AG20443 (cell line): ENCODE measurements around the gene PEAK3.
A peak's percentile ranks its signal among the peaks of the same experiment; 100 is the strongest.
"Not testable (repeated sequence)": the region's sequence is repeated elsewhere in the genome, so short reads cannot be mapped to it uniquely, and the experiment has no call there.

Experiments used
- DNase-seq: peaks from one replicate; pipeline ENCODE4 v3.0.0; 2012; ENCODE audit warnings: low spot score, mixed read lengths

Gene PEAK3

DNA sequence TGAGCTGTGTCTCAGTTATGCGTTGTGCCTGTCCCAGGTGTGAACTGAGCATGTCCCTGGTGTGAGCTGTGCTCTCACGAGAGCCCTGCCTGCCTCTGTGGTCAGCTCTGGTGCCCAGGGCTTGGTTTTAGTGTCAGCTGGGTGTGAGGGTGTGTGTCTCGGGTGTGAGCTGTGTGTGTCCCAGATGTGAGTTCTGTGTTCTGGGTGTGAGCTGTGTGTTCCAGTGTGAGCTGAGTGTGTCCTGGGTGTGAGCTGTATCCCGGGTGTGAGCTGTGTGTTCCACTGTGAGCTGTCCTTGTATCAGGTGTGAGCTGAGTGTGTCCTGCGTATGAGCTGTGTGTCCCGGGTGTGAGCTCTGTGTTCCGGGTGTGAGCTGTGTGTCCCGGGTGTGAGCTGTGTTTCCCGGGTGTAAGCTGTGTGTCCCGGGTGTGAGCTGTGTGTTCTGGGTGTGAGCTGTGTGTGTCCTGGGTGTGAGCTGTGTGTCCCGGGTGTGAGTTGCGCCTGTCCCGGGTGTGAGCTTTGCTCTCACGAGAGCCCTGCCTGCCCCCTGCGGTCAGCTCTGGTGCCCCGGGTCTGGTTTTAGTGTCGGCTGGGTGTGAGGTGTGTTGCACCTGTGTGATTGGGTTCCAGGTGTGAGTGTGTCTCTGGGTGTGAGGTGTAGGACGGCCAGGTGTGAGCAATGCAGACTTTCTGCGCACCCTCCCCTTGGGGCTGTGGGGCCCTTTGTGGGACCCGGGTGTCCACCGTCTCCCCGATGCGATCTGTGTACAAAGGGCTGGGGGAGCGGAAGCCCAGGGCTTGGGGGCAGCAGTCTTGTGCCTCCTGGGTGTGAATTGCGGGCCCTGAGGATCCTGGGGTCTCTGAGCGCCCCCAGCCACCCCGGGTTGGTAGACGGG, 7.1 kb upstream of the PEAK3 start:
- no peak for DNase-seq

DNA sequence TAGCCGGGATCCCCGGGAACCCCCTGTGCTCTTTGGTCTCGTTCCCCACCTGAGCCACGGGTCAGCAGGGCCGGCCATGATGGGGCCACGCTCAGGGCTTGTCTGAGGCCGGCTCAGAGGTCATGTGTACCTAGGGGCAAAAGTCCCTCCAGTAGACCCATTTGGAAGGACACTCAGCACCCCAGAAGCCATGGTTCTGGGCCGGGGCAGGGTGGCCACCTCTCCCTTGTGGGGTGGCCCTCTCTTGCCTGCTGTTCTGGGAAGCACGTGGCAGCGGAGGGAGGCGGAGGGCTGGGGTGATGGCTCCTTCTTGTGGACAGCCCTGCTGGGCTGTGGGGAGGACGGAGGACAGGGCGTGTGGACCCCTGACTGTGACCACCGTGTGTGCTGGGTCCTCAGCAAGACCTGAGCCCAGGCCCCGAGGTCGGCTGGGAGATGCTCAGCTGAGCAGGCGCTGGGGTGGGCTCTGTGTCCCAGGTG, 6.4 kb upstream of the PEAK3 start:
- DNase-seq, result no peak

DNA sequence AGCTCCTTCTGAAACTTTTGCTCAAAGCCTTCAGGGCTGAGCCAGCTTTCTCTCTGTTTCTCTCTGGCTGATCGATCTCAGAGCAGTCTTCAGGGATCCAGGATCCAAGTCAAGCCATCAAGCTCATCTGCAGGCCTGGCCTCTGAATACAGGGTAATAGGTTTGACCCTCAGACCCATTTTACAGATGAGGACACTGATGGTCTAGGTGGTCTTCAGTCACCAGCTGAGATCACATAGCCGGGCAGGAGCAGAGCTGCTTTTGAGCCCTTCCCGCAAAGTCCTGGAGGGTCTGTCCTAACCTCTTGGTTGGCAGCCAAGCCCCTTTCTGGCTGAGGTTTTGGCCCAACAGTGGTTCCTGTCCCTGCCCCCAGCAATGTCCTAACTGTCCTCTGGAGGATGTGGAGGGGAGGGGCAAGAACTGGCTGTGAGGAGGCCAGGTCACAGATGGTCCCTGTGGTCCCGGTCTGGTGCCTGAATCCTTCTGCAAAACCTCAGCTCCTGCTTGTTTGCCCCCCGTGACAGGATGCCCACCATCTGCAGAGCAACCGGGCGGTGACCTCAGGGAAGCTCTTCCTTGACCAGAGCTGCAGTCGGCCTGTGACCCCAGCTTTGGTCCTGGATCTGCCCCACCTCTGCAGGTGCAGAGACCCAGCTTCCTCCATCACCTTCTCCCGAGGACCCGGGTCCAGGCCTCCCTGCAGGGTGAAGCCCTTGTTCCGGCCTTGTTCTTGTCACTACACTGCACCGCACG, 5.8 kb upstream of the PEAK3 start:
- no peak for DNase-seq

DNA sequence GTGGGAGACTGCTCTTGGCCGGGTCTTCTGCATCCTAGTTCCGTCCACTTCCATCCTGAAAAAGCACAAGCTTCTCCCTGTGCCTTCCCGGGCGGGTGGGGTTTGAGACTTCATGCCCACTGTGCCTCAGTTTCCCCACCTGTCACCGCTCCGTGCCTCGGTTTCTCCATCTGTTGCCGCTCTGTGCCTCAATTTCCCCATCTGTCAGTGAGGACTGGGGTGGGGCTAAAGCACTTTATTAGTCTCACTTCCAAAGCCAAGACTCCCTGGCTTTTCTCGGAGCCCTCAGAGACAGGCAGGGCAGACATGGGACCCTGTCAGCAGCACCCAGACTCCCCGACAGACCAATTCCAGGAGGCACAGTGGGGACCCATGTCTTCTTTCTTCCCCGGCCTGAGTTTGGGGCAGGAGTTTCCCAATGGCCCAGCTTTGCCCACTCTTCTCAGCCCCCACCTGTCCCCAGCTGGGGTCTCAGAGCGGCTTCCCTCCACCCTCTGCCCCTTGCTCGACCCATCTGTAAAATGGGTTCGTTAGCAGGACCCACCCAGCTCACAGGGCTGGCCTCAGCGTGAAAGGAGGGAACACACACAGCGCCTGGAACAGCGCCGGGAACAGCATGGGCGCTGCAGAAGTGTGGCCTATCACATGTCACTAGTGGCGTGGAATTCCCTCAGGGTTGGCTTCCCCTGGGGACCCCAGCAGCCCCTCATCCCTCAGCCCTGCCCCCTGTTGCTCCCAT, 4.6 kb upstream of the PEAK3 start:
- DNase-seq, result no peak

DNA sequence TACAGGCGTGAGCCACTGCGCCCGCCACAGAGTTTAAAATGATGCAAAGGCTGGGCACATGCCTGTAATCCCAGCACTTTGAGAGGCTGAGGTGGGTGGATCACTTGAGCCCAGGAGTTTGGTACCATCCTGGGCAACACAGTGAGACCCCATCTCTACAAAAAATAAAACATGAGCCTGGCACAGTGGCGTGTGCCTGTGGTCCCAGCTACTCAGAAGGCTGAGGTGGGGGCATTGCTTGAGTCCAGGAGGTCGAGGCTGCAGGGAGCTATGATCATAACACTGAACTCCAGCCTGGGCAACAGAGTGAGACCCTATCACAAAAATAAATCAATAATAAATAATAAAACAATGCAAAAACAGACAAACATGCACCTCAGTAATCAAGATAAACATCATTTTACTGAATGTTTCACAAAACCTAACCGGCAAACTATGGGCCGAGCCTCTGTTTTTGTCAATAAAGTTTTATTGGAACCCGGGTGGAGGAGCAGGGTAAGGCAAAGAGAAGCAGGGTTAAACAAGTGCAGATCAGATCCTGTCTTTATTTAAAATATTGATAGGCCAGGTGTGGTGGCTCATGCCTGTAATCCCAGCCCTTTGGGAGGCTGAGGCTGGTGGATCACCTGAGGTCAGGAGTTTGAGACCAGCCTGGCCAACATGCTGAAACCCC, 2.0 kb upstream of the PEAK3 start:
- no peak for DNase-seq

DNA sequence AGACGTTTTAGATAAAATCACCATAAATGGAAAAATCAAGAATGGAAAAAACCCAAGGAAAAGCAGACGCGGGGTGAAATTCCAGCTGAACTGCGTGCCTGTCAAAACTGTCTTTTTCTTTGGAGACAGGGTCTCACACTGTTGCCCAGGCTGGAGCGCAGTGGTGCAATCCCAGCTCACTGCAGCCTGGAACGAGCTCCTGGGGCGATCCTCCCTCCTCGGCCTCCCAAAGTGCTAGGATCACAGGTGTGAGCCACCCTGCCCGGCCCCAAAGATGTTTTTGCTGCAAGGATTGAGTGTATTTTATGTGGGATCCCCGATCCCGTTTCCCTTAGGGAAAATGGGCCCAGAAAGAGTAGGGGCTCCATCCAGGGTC, 875 bp upstream of the PEAK3 start:
- no peak for DNase-seq

DNA sequence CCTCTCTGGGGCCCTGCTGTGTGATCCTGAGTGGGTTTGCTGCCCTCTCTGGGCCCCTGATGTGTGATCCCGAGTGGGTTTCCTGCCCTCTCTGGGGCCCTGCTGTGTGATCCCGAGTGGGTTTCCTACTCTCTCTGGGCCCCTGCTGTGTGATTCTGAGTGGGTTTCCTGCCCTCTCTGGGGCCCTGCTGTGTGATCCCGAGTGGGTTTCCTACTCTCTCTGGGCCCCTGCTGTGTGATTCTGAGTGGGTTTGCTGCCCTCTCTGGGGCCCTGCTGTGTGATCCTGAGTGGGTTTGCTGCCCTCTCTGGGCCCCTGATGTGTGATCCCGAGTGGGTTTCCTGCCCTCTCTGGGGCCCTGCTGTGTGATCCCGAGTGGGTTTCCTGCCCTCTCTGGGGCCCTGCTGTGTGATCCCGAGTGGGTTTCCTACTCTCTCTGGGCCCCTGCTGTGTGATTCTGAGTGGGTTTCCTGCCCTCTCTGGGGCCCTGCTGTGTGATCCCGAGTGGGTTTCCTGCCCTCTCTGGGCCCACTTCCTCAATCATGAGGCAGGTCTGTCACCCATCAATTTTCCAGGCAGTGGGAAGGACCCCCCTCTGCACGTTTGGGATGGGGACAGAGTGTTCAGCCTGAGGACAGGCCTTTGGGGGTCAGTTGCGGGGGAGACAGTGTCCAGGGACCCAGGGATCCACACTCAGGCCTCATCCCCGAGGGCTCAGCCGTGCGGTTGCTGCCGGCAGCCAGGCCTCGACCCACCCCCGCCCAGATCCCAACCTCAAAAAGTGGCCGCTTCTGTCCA, 512 bp downstream of the PEAK3 start:
- DNase-seq, result not testable (repeated sequence)

DNA sequence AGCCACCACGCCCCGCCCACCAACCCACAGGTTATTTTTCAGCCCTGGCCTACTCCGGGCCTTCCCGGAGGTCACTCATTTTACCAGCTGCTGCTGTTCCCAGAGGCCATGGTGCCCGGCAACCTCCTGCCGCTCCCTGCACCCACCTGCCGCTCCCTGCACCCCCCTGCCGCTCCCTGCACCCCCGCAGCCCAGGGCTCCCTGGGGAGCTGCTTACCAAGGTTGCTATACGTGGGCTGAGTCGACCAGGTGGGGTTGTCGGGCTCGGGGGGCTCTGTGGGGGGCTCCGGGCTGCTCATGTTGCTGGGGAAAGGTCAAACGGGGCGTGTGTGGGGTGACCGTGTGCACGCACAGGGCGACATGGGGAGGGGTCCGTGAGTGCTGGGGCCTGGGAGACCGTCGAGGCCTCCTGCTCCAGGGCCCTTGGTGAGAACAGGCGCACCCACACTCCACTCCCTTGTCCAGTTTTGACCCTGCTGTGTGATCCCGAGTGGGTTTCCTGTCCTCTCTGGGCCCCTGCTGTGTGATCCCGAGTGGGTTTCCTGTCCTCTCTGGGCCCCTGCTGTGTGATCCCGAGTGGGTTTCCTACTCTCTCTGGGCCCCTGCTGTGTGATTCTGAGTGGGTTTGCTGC, 1.2 kb downstream of the PEAK3 start:
- DNase-seq, result no peak

DNA sequence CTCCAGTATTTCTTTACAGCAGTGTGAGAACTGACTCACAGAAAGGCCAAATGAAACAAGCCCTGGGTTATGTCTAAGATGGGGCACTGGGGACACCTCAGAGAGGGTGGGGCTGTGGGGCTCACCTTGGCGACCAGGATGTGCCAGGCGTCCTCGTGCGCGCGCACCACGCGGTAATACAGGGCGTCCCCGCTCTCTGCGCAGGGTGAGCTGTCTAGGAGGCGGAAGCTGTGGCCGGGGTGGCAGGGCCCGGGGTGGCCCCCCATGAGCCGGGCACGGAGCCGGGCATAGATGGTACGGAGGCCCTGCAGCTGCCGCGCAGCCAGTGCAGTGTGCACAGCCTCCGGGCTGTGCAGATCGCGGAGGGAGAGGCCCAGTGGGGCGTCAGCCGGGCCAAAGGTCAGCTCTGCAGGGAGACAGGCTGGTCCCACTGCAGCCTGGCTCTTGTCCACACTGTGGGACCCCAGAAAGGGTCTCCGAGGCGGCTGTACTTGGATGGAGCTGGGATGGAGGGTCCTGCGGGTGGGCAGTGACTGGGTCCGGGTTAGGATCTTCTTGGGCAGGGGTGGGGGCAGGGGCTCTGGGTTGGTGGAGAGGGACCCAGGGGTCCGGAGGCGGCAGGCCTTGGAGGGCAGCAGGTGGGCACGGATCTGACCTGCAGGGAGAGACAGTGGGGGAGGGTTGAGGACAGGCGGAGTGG, 3.4 kb downstream of the PEAK3 start:
- DNase-seq, result no peak

DNA sequence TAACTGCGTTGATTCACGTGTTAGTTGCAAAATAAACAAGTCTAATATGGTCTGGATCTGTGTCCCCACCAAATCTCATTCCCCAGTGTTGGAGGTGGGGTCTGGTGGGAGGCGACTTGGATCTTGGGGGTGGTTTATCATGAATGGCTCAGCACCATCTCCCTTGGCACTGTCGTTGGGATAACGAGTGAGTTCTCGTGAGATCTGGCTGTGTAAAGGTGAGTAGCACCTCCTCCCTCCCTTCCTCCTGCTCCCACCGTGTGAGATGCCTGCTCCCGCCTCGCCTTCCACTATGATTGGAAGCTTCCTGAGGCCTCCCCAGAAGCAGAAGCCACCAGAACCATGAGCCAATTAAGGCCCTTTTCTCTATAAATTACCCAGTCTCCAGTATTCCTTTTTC, 4.8 kb downstream of the PEAK3 start:
- no peak for DNase-seq

DNA sequence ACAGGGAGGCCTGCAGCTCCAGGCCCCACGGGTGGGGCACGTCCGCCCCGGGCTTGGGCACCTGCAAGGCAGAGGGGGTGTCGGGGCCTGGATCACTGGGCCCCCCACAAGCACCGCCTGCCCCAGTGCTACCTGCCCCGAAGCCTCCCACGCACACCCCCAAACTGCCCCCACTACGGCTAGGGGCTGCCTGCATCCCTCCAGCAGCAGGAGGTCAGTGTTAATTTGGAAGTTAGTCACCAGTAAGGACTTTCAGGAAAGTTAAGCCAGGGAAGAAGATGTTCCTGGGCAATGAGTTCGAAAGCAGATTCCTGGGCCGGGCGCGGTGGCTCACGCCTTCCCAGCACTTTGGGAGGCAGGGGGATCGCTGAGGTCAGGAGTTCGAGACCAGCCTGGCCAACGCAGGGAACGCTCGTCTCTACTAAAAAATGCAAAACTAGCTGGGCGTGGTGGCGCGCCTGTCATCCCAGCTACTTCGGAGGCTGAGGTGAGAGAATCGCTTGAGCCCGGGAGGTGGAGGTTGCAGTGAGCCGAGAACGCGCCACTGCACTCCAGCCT, 5.5 kb downstream of the PEAK3 start:
- no peak for DNase-seq

DNA sequence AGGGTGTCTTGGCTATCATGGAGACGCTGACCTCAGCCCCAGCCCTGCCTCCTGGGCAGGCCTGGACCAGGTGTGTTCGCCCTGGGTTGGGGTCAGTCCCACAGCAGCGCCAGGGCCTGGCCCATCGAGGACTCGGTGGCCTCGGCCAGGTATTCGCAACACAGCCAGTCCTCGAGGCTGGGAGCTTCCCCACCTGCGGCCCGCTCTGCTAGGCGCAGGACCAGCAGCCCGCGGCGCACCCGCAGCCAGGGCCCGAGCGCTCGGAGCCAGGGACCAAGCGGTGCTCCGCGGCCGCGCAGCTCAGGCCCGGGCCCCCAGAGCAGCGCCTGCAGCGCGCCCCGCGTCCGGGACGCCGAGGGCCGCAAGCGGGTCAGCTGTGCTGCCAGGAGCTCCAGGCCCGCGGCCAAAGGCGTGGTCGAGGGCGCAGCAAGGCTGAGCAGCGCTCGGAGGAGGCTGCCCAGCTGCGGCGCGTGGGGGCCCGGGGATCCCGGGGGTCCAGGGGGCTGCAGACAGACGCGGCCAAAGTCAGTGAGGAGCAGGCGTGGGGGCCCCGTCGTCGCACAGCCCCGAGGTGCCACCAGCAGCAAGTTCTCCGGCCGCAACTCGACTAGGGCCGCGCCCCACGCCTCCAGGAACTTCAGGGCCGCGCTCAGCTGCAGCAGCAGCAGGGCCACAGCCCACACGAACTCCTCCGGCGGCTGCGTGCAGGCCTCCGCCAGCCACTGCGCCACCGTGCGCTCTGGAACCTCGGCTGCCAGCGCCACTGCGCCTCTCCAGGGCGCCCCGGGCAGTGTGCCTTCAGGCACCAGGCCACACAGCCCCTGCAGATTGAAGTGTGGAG, 6.2 kb downstream of the PEAK3 start:
- no peak for DNase-seq

DNA sequence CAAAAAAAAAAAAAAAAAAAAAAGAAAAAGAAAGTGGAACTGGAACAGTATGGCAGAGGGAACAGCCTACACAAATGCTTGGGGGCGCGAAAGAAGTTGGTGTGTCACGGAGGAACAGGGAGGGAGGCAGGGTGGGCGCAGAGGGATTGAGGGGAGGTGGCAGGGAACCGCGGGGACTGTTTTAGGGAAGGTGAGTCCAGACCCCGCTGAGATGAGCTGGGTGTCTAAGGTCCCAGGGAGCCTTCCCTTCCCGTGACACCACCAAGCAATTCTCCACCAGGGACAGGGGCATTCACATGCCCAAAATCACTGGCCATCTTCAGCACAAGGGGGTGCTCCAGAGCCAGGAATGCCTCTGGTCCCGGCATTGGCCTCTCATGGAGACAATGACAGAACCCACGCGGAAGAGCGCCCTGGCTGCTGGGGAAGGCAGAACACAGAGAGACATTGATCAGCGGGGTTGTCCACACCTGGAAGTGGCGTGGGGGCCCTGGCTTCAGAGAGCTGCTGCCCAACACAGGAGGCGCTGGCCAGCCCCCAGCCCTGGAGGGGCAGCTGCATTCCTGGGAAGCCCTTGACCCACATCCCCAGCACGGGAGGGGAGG, 6.9 kb downstream of the PEAK3 start:
- DNase-seq, result peak; percentile 75

DNA sequence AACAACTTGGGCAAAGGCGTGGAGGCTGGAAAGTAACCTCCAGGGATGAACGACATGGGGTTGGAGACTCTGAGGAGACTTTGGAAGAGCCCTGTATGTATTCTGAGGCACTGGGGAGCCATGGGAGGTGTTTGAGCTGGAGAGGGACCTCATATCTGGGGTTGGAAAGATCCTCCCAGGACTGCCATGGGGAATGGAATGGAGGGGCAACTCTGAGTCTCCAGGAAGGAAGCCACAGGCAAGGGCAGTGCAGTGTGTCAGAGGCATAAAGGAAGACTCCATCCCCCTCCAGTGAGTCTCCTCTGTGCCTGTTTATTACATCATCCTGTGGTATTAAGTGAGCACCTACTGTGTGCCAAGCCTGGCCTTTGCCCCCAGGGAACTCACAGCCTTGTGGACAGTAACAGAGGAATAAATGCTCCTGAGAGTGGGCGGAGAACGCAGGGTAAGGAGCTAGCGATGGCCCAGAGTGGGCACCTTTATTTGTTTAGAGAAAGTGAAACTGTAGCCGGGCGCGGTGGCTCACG, 7.7 kb downstream of the PEAK3 start:
- DNase-seq, result no peak

DNA sequence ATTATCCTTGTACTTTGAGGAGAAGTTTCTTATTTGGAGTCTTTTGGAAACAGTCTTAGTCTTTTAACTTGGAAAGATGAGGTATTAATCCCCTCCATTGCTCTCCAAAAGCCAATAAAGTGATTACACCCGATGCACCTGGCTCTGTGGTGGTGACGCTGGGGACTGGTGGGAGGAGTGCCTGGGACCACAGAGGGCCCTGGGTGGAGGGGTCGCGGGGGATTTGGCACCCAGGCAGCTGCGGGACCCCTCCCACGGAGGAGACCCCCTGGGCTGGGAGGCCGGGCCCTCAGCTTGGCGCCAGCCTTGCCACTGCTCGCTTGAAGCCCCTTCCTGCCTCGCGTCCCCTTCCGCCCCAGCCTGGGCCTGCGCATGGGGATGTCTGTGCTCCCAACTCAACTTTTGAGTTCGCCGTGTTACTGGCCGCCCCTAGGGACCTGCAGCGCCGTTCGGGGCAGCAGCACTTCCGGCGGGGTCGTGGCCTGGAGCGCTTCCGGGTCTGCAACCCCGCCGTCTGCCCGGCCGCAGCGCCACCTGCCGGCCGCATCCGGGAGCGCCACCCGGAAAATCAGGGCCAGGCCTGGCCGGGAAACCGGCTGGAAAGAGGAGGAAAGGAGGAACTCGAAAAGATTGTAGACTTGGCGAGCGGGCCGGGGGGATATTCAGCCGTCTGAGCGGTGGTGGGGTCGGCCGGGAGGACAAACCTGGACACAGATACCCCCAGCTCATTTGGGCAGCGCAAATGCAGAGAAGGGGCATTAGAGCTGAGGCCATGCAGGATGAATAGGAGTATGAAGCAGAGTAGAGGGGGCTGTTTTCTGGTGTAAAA, 8.4 kb downstream of the PEAK3 start:
- DNase-seq, result peak; percentile 88

DNA sequence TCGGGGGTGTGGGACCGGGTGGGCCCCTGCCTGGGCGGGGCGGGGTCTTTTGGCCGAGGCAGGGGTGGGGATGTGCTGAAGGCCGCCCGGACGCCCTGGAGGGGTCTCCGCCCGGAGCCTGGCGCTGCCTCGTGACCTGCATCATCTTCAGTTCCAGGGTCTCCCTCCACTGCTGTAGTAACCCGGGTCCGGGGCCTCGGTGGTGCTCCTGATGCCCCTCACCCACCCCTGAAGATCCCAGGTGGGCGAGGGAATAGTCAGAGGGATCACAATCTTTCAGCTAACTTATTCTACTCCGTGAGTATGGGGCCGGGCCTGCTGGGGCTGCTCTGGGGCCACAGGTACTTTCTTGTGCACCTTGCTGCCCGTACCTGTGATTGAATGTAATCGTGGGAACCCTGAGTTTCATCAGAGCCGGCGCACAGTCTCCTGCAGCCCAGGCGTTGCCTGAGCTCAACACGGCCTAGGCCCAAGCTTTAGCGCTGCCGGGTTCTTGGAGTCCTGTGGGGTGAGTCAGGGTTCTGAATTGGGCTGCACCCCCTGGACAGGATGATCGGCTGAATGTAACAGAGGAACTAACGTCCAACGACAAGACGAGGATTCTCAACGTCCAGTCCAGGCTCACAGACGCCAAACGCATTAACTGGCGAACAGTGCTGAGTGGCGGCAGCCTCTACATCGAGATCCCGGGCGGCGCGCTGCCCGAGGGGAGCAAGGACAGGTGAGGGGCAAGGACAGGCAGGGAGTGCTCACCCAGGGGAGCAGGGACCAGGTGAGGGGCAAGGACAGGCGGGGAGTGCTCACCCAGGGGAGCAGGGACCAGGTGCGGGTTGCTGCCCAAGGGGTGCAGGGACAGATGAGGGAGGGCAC, 10.5 kb downstream of the PEAK3 start:
- DNase-seq, result peak; percentile 76
